ENCODE results near the gene PARD3B. TPM values are rescaled to one million over a fixed set of nuclear protein-coding genes. Genes with fewer than 3 reads are reported as not detected.

PARD3B gene
- total and polyA plus RNA-seq, 2 of the 4 experiments (the other 2 are of a cell fraction): 3.3 to 15.6 TPM

DNA sequence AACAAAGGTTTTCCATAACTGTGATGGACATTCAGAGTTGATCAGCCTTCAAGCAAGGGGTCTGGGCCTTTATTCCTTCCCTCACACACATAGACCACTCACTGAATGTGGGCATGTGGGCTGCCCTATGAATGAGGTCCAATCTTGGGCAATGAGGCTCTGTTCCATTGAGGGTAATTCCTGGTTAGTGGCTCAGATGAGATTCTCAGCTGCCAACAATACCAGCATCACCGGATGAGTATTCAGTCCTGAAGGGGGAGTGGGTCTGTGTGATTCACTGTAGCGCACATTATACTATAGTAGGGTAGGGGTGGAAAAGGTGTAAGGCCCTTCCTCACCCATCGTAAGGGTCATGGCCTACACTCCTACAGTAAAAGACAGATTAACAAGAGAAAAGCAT lies 9.9 kb upstream of the PARD3B start:
- H3K4me3 ChIP-seq (ENCODE audit: insufficient read depth, low read depth, low read length): no peak overlapping the region
- H3K36me3 ChIP-seq (ENCODE audit: control insufficient read depth, insufficient read depth, low read length): no peaks in the 10 kb centered on the region
- 0 out of 2 replicates have a peak overlapping the region, but pooled peaks have one; percentile 26 for H2BK20ac ChIP-seq (ENCODE audit: low read depth, low read length)
- no peak overlapping the region for H2AK9ac ChIP-seq (replicated peaks; ENCODE audit: low read depth, low read length, poor library complexity)
- H3K56ac ChIP-seq (ENCODE audit: extremely low read depth, insufficient read depth, low read length): no peak overlapping the region
- H2AFZ ChIP-seq (replicated peaks; ENCODE audit: low read length, poor library complexity): no peak overlapping the region
- no peaks in the 10 kb centered on the region; the same call in 1 of the 2 replicates for H3K9me1 ChIP-seq (ENCODE audit: insufficient read depth, low read length)
- in situ Hi-C loops (cut with MboI; ENCODE audit: low sequenced_read_pairs) (loop anchor here (25.0 kb wide), 1 partner anchor 1152 kb away; the partner anchor contains the start of gene NRP2), intact Hi-C loops (cut with micrococcal nuclease) (loop anchor here (5.0 kb wide), 1 partner anchor 48 kb away; no protein-coding TSS in a partner anchor), dilution Hi-C loops (cut with HindIII; ENCODE audit: low sequenced_read_pairs, unreplicated experiment) (no loop called here)
- H3K18ac ChIP-seq (ENCODE audit: low read depth, low read length): peak overlapping the region; percentile 16; the same call in 1 of the 2 replicates
- 0 out of 2 replicates have a peak overlapping the region, but pooled peaks have one; percentile 5 for H3K14ac ChIP-seq (replicated peaks; ENCODE audit: low read depth, low read length)
- peak overlapping the region; percentile 1; the same call in 1 of the 2 replicates for H2BK120ac ChIP-seq (ENCODE audit: low read depth, low read length)
- DNase-seq (no peak), ATAC-seq (ENCODE audit: low read depth) (no peak)
- ChIA-PET POLR2A (ENCODE audit: unreplicated experiment) (no interaction called here), CTCF (no interaction called here)
- no CpG with 5 or more reads among the region's 3 CpGs for WGBS, 2 experiments (ENCODE audit: extremely low coverage in 2 of 2, insufficient read length in 1 of 2)
- H3K27me3 ChIP-seq (ENCODE audit: control insufficient read depth, insufficient read depth, low read length): no peaks in the 10 kb centered on the region
- no peak overlapping the region for H3K4me2 ChIP-seq (ENCODE audit: low read depth, low read length)
- no peak overlapping the region for H4K8ac ChIP-seq (ENCODE audit: low read depth in 2 of 2, low read length in 2 of 2)
- H2AK5ac ChIP-seq (ENCODE audit: low read depth, low read length): peak overlapping the region; percentile 74
- no peak overlapping the region for H3K23ac ChIP-seq (ENCODE audit: low read depth, low read length)
- no TSS peak for BruUV-seq (replicated peaks)
- peak overlapping the region; percentile 16; the same call in 1 of the 2 replicates for H4K5ac ChIP-seq (ENCODE audit: low read depth, low read length)
- no peaks in the 10 kb centered on the region for H3K9me3 ChIP-seq (ENCODE audit: control insufficient read depth, insufficient read depth, low read length)
- no peak overlapping the region for H2BK5ac ChIP-seq (ENCODE audit: low read depth, low read length, poor library complexity, severe bottlenecking)
- peaks cover 7% of the 10 kb centered on the region; the same call in 1 of the 2 replicates for H3K4me1 ChIP-seq (ENCODE audit: control insufficient read depth, insufficient read depth, low read length)
- H3K9ac ChIP-seq (ENCODE audit: low read depth, low read length): no peak overlapping the region
- 0 out of 2 replicates have a peak overlapping the region, but pooled peaks have one; percentile 15 for H3K4ac ChIP-seq (ENCODE audit: low read depth, low read length)
- no peaks in the 10 kb centered on the region for H3K79me1 ChIP-seq (ENCODE audit: low read depth in 1 of 2, low read length in 2 of 2)
- no peak overlapping the region for H3K27ac ChIP-seq (ENCODE audit: insufficient read depth, low read length)
- 0 out of 3 replicates have a peak overlapping the region, but pooled peaks have one; percentile 32 for H2BK15ac ChIP-seq (ENCODE audit: low read depth, low read length)
- no peak overlapping the region for H4K91ac ChIP-seq (ENCODE audit: insufficient read depth, low read depth, low read length)
- TF ChIP-seq, protein P1, sequence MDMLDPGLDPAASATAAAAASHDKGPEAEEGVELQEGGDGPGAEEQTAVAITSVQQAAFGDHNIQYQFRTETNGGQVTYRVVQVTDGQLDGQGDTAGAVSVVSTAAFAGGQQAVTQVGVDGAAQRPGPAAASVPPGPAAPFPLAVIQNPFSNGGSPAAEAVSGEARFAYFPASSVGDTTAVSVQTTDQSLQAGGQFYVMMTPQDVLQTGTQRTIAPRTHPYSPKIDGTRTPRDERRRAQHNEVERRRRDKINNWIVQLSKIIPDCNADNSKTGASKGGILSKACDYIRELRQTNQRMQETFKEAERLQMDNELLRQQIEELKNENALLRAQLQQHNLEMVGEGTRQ (IDR thresholded peaks at IDR 0.05; ENCODE audit: low read depth, low read length): no peak
- TF ChIP-seq FOS (IDR thresholded peaks at IDR 0.05; ENCODE audit: low read depth, low read length): no peak
- TF ChIP-seq RFX5 (IDR thresholded peaks at IDR 0.05; ENCODE audit: low read depth, low read length): no peak
- H4K20me1 ChIP-seq (ENCODE audit: insufficient read depth, low read length): no peaks in the 10 kb centered on the region
